ENCODE measurements around the gene HNRNPD. TPM values are rescaled to one million over a fixed set of nuclear protein-coding genes. Genes with fewer than 3 reads are reported as not detected.

The HNRNPD gene
- total and polyA plus RNA-seq, 2 donors: 60.1 to 269 TPM

DNA sequence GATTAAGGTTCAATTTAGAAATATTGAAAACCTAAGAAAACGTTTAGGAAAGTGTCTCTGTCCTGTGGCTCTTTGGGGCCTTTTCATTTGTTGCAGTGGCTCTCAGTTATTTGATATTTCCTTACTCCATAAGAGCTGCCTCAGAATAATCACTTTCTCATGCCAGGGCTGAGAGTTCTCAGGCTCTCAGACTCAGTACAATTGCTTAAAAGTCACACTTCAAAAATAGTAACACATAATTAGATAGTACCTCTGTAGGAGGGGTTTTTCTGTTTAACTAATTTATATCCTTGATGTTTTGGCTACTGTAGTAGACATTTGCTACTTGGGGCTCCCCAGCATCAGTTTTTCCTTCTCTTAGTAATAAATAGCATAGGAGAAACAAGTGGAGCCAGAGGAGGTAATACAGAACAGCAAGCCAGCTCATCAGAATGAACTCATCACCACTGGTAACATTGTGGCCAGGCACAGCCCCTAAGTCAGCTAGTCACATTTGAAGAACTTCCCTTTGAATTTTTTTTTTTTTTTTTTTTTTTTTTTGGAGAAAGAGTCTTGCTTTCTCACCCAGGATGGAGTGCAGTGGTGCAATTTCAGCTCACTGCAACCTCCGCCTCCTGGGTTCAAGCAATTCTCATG is 8.0 kb upstream of the HNRNPD start:
- Histone ChIP-seq H3K4me3 (ENCODE audit: low read length in 2 of 2) (no peak overlapping the region), H3K36me3 (ENCODE audit: control insufficient read depth in 2 of 2, insufficient read depth in 2 of 2, low read length in 1 of 2) (peaks cover 3 to 14% of the 10 kb centered on the region in 2 donors), H3K4me1 (ENCODE audit: control insufficient read depth in 2 of 2, insufficient read depth in 2 of 2, low read length in 2 of 2) (no peaks in the 10 kb centered on the region), H3K27me3 (ENCODE audit: control insufficient read depth in 2 of 2, insufficient read depth in 1 of 2, low read length in 1 of 2) (no peaks in the 10 kb centered on the region), H3K9me3 (ENCODE audit: control insufficient read depth in 2 of 2, insufficient read depth in 1 of 2, low read length in 1 of 2) (peaks cover 1 to 15% of the 10 kb centered on the region in 2 donors), H3K27ac (ENCODE audit: low read depth in 1 of 2, low read length in 1 of 2) (no peak overlapping the region)
- no peak for DNase-seq (ENCODE audit: low read depth in 6 of 9, low spot score in 9 of 9)
- 99% methylated on average over 2 of the region's 2 CpGs for WGBS

DNA sequence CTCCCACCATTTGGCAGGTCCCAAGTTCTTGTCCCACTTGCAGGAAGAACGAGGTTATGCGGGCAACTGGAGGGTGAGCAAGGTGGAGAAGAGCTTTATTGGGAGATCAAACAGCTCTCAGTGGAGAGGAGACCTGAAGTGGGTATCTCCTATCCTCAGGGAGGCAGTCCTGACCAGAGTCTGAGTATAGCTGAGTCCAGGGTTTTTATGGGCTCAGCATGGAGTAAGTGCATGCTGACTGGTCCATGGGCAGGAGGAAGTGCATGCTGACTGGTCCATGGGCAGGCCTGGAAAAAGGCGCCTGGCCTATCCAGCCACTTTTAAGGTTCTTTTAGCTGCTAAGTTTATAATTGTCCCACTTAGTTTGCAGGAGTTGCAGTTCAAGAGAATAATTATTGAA is 7.4 kb upstream of the HNRNPD start:
- no peak overlapping the region for H3K27ac ChIP-seq (ENCODE audit: low read depth in 1 of 2, low read length in 1 of 2)
- peaks cover 0 to 2% of the 10 kb centered on the region in 2 donors for H3K4me1 ChIP-seq (ENCODE audit: control insufficient read depth in 2 of 2, insufficient read depth in 2 of 2, low read length in 2 of 2)
- DNase-seq (ENCODE audit: low read depth in 6 of 9, low spot score in 9 of 9): no peak
- no peaks in the 10 kb centered on the region for H3K27me3 ChIP-seq (ENCODE audit: control insufficient read depth in 2 of 2, insufficient read depth in 1 of 2, low read length in 1 of 2)
- 82% methylated on average over 3 of the region's 3 CpGs for WGBS
- H3K36me3 ChIP-seq (ENCODE audit: control insufficient read depth in 2 of 2, insufficient read depth in 2 of 2, low read length in 1 of 2): peaks cover 3 to 14% of the 10 kb centered on the region in 2 donors
- peaks cover 1 to 15% of the 10 kb centered on the region in 2 donors for H3K9me3 ChIP-seq (ENCODE audit: control insufficient read depth in 2 of 2, insufficient read depth in 1 of 2, low read length in 1 of 2)
- H3K4me3 ChIP-seq (ENCODE audit: low read length in 2 of 2): no peak overlapping the region

DNA sequence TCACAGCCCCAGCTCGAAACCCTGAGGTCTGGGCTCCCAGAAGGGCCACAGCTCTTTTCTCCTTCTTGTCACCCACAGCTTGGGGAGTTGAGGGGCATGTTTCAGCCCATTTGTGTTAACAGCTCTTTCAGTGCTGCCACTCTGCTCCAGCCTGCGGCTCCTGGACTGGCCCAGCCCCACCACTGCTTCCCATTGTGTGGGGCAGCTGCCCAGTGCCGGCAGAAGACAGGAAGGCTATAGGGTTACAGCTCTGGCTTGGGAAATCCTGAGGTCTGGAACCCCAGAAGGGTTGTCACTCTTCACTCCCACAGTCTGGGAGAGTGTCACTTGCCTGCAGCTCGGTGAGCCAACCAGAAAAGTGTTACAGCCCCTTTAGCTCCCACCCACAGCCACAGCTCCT is 7.0 kb upstream of the HNRNPD start:
- peaks cover 7 to 14% of the 10 kb centered on the region in 2 donors for H3K36me3 ChIP-seq (ENCODE audit: control insufficient read depth in 2 of 2, insufficient read depth in 2 of 2, low read length in 1 of 2)
- H3K27me3 ChIP-seq (ENCODE audit: control insufficient read depth in 2 of 2, insufficient read depth in 1 of 2, low read length in 1 of 2): no peaks in the 10 kb centered on the region
- DNase-seq (ENCODE audit: low read depth in 6 of 9, low spot score in 9 of 9): no peak
- peaks cover 0 to 5% of the 10 kb centered on the region in 2 donors for H3K4me1 ChIP-seq (ENCODE audit: control insufficient read depth in 2 of 2, insufficient read depth in 2 of 2, low read length in 2 of 2)
- WGBS: 98% methylated on average over 4 of the region's 4 CpGs
- no peak overlapping the region for H3K4me3 ChIP-seq (ENCODE audit: low read length in 2 of 2)
- no peak overlapping the region for H3K27ac ChIP-seq (ENCODE audit: low read depth in 1 of 2, low read length in 1 of 2)
- peaks cover 1 to 15% of the 10 kb centered on the region in 2 donors for H3K9me3 ChIP-seq (ENCODE audit: control insufficient read depth in 2 of 2, insufficient read depth in 1 of 2, low read length in 1 of 2)

DNA sequence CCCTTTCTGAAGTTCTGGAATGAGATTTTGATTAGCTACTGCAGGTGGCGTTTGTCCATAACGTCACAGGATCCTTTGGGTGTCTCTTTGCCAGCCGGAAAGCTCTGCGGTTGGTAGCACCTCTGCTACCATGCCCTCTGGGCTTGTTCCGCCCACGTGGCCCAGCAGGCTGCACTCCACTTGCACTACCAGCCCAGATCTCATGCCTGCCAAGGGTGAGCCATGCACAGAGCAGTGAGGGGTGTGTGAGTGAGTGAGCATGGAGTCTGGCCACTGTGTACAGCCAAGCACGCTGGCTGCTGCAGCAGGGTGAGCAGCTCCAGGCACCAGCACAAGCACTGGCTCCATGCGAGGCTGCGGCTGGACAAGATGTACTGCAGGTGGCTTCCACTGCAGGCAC is 6.6 kb upstream of the HNRNPD start:
- Histone ChIP-seq H3K4me3 (ENCODE audit: low read length in 2 of 2) (no peak overlapping the region), H3K27me3 (ENCODE audit: control insufficient read depth in 2 of 2, insufficient read depth in 1 of 2, low read length in 1 of 2) (no peaks in the 10 kb centered on the region), H3K9me3 (ENCODE audit: control insufficient read depth in 2 of 2, insufficient read depth in 1 of 2, low read length in 1 of 2) (peaks cover 1 to 15% of the 10 kb centered on the region in 2 donors), H3K4me1 (ENCODE audit: control insufficient read depth in 2 of 2, insufficient read depth in 2 of 2, low read length in 2 of 2) (peaks cover 0 to 5% of the 10 kb centered on the region in 2 donors), H3K36me3 (ENCODE audit: control insufficient read depth in 2 of 2, insufficient read depth in 2 of 2, low read length in 1 of 2) (peaks cover 7 to 14% of the 10 kb centered on the region in 2 donors), H3K27ac (ENCODE audit: low read depth in 1 of 2, low read length in 1 of 2) (no peak overlapping the region)
- WGBS: 98% methylated on average over 9 of the region's 9 CpGs
- no peak for DNase-seq (ENCODE audit: low read depth in 6 of 9, low spot score in 9 of 9)

DNA sequence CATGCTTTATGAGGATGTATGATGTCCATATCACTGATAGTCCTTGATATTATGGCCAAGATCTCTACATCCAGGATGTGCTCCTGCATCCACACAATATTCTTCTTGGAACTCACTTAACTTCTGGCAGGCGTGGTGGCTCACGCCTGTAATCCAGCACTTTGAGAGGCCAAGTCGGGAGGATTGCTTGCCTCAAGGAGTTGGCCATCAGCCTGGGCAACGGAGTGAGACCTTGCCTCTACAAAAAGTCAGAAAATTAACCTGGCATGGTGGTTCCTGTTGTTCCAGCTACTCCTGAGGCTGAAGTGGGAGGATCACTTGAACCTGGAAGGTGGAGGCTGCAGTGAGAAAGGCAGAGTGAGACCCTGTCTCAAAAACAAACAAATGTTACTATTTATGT is 2.3 kb upstream of the HNRNPD start:
- H3K27ac ChIP-seq (ENCODE audit: low read depth in 1 of 2, low read length in 1 of 2): no peak overlapping the region
- peaks cover 0 to 10% of the 10 kb centered on the region in 2 donors for H3K9me3 ChIP-seq (ENCODE audit: control insufficient read depth in 2 of 2, insufficient read depth in 1 of 2, low read length in 1 of 2)
- peaks cover 7 to 14% of the 10 kb centered on the region in 2 donors for H3K36me3 ChIP-seq (ENCODE audit: control insufficient read depth in 2 of 2, insufficient read depth in 2 of 2, low read length in 1 of 2)
- peaks cover 0 to 5% of the 10 kb centered on the region in 2 donors for H3K4me1 ChIP-seq (ENCODE audit: control insufficient read depth in 2 of 2, insufficient read depth in 2 of 2, low read length in 2 of 2)
- 98% methylated on average over 4 of the region's 4 CpGs for WGBS
- no peak overlapping the region for H3K4me3 ChIP-seq (ENCODE audit: low read length in 2 of 2)
- no peak for DNase-seq (ENCODE audit: low read depth in 6 of 9, low spot score in 9 of 9)
- no peaks in the 10 kb centered on the region for H3K27me3 ChIP-seq (ENCODE audit: control insufficient read depth in 2 of 2, insufficient read depth in 1 of 2, low read length in 1 of 2)

DNA sequence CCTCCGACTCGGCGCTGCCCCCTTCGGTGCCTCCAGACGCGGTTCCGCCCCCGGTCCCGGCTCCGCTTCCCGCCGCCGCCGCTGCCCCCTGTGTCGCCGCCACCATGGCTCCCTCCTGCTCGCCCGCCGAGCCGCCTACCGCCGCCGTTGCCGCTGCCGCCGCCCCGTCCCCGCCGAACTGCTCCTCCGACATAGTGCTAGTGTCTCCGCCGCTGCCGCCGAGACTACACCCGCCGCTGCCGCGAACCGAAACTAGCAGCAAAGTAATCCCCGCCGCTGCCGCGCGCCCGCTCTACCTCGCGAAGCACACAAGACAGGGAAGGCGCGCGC is 340 bp downstream of the HNRNPD start:
- peak in 1 of 9 donors; percentile 29 for DNase-seq (ENCODE audit: low read depth in 6 of 9, low spot score in 9 of 9)
- peaks cover 7 to 10% of the 10 kb centered on the region in 2 donors for H3K4me1 ChIP-seq (ENCODE audit: control insufficient read depth in 2 of 2, insufficient read depth in 2 of 2, low read length in 2 of 2)
- WGBS: under 1% methylated on average over 50 of the region's 50 CpGs

DNA sequence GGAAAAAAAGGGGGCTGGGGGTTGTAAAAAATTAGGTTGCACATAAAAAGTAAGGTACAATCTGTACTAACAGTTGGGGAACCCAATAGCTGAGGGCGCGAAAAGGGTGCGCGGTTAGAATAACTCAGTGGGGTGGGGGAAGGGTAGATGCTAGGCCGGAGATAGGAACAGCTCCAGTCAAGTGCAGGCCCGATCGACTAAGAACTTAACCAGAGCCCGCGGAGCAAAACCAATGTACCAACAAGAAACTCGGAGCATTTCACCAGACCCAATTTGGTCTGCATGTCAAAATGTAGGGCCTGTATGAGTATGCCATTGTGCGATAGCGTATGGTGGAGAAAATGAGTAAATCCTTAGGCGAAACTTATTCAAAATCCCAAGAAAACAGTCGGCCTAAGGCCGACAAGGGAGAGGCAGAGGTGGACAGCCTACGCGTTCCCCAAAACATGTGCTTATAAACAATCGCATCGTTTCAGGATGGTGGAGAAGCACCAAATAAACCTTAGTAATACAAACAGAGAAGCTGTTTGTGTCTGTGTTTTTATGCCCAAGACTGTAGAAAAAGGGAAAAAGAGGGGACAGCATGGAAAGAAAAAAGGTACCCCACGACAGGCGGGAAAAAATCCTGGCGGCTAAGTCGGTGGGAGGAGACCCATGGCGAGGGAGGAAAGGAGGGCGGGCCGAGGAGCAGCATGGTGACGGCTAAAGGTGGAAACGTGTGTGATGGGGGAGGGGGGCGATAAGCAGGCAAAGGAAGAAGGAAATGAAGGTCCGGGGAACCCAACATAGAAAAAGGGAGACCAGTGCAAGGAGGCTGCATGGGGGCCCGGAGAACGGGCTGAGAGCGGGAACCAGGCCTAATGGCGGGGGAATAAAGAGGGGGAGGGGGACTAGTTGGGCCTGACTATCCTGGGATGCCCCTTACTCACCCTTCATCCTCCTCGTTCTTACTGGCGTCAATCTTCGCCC is 990 bp downstream of the HNRNPD start:
- peak overlapping the region; percentile 99 to 100 for H3K27ac ChIP-seq (ENCODE audit: low read depth in 1 of 2, low read length in 1 of 2)
- H3K9me3 ChIP-seq (ENCODE audit: control insufficient read depth in 2 of 2, insufficient read depth in 1 of 2, low read length in 1 of 2): no peaks in the 10 kb centered on the region
- H3K4me1 ChIP-seq (ENCODE audit: control insufficient read depth in 2 of 2, insufficient read depth in 2 of 2, low read length in 2 of 2): peaks cover 8 to 10% of the 10 kb centered on the region in 2 donors
- H3K27me3 ChIP-seq (ENCODE audit: control insufficient read depth in 2 of 2, insufficient read depth in 1 of 2, low read length in 1 of 2): no peaks in the 10 kb centered on the region
- WGBS: under 1% methylated on average over 37 of the region's 37 CpGs
- DNase-seq (ENCODE audit: low read depth in 6 of 9, low spot score in 9 of 9): peak in 8 of 9 donors; percentile 37 to 82 (median 59)
- H3K4me3 ChIP-seq (ENCODE audit: low read length in 2 of 2): peak overlapping the region; percentile 90 to 98
- peaks cover 5 to 33% of the 10 kb centered on the region in 2 donors for H3K36me3 ChIP-seq (ENCODE audit: control insufficient read depth in 2 of 2, insufficient read depth in 2 of 2, low read length in 1 of 2)

More for the DNA sequence above, 340 bp downstream of the HNRNPD start:
- Histone ChIP-seq H3K27ac (ENCODE audit: low read depth in 1 of 2, low read length in 1 of 2) (peak overlapping the region; percentile 99 to 100), H3K9me3 (ENCODE audit: control insufficient read depth in 2 of 2, insufficient read depth in 1 of 2, low read length in 1 of 2) (no peaks in the 10 kb centered on the region), H3K27me3 (ENCODE audit: control insufficient read depth in 2 of 2, insufficient read depth in 1 of 2, low read length in 1 of 2) (no peaks in the 10 kb centered on the region), H3K36me3 (ENCODE audit: control insufficient read depth in 2 of 2, insufficient read depth in 2 of 2, low read length in 1 of 2) (peaks cover 5 to 27% of the 10 kb centered on the region in 2 donors), H3K4me3 (ENCODE audit: low read length in 2 of 2) (peak overlapping the region; percentile 90 to 98)

DNA sequence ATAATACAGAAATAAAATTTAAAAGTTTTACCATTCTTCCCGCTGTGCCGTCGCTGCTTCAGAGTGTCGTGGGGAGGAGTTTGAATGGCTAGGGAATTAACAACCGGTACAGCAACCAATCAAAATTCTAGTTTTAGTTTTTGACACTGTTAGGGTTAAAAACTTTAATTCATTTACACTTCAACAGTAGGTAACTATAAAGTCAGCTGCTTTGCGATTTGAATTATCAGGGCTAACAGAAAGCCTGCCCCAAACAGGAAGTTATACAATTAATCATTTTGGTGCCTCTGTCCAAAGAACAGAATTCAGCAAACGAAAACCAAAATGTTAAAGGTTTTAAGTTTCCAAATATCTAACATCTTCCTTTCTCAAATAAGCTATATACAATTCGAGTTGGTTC is 2.3 kb downstream of the HNRNPD start:
- DNase-seq (ENCODE audit: low read depth in 6 of 9, low spot score in 9 of 9): peak in 2 of 9 donors; percentile 9 to 34
- Histone ChIP-seq H3K4me1 (ENCODE audit: control insufficient read depth in 2 of 2, insufficient read depth in 2 of 2, low read length in 2 of 2) (peaks cover 10 to 14% of the 10 kb centered on the region in 2 donors), H3K27ac (ENCODE audit: low read depth in 1 of 2, low read length in 1 of 2) (peak overlapping the region in 1 of 2 donors; percentile 39), H3K9me3 (ENCODE audit: control insufficient read depth in 2 of 2, insufficient read depth in 1 of 2, low read length in 1 of 2) (no peaks in the 10 kb centered on the region), H3K27me3 (ENCODE audit: control insufficient read depth in 2 of 2, insufficient read depth in 1 of 2, low read length in 1 of 2) (no peaks in the 10 kb centered on the region), H3K36me3 (ENCODE audit: control insufficient read depth in 2 of 2, insufficient read depth in 2 of 2, low read length in 1 of 2) (peaks cover 4 to 46% of the 10 kb centered on the region in 2 donors), H3K4me3 (ENCODE audit: low read length in 2 of 2) (peak overlapping the region; percentile 90 to 98)
- under 1% methylated on average over 8 of the region's 8 CpGs for WGBS
